HFFc6 (cell line): Measurements from ENCODE around the gene CALHM1. TPM values are rescaled to one million over a fixed set of nuclear protein-coding genes. Genes with fewer than 3 reads are reported as not detected.

ENCODE experiments used
- DNase-seq: peaks from one replicate; pipeline ENCODE4 v3.0.0-alpha.2; 2018
- H3K27ac Mint-ChIP-seq: 2 replicates; pipeline ENCODE4 v1.8.0; 2020; ENCODE audit warnings: mild to moderate bottlenecking, mixed read lengths
- H3K27me3 Mint-ChIP-seq: 2 replicates; pipeline ENCODE4 v1.8.0; 2021; ENCODE audit warnings: mild to moderate bottlenecking, moderate library complexity, mixed read lengths; ENCODE audit not compliant: insufficient read depth
- H3K36me3 Mint-ChIP-seq: 2 replicates; pipeline ENCODE4 v1.8.0; 2021; ENCODE audit warnings: low read depth, mixed read lengths
- H3K4me1 Mint-ChIP-seq: 2 replicates; pipeline ENCODE4 v1.8.0; 2020; ENCODE audit warnings: low read depth, mixed read lengths
- H3K4me3 Mint-ChIP-seq: 2 replicates; pipeline ENCODE4 v1.8.0; 2020; ENCODE audit warnings: mild to moderate bottlenecking, moderate library complexity, mixed read lengths
- H3K9me3 Mint-ChIP-seq: 2 replicates; pipeline ENCODE4 v1.8.0; 2020; ENCODE audit warnings: mild to moderate bottlenecking, mixed read lengths
- CTCF ChIP-seq: fragments of 200-600 bp; sonication (generic); IDR thresholded peaks from 2 replicates; pipeline ENCODE4 v1.5.0; 2021; ENCODE audit warnings: antibody characterized with exemption, mild to moderate bottlenecking
- total RNA-seq, 6 experiments: library from RNA; stranded (reverse); fragmentation: NEBNext Ultra II Directional; extraction: Animal tissue kit (Norgen Biotek cat#: 25700); gene quantifications; 2 replicates in 1 of 6; 3 replicates in 5 of 6; pipeline ENCODE4 v1.2.3, GENCODE V29; 2021

The CALHM1 gene
- total RNA-seq, 6 experiments from 2014 or later, result not detected

- peaks cover 2% of the 10 kb centered on the region; the same call in 1 of the 2 replicates for H3K27me3 Mint-ChIP-seq
- no peaks in the 10 kb centered on the region for H3K9me3 Mint-ChIP-seq
- peaks cover 31% of the 10 kb centered on the region for H3K36me3 Mint-ChIP-seq
- H3K27ac Mint-ChIP-seq, result no peak overlapping the region
- no peak for TF ChIP-seq CTCF
- DNase-seq, result no peak
- H3K4me3 Mint-ChIP-seq, result no peak overlapping the region
- no peaks in the 10 kb centered on the region for H3K4me1 Mint-ChIP-seq
Observed at GRCh38 chr10:103415581-103415980, 43.1 kb downstream of the CALHM1 start.

GRCh38 chr10:103413564-103413963 is 45.1 kb downstream of the CALHM1 start:
- Mint-ChIP-seq H3K4me3 (no peak overlapping the region), H3K4me1 (no peaks in the 10 kb centered on the region), H3K36me3 (peaks cover 31% of the 10 kb centered on the region), H3K27me3 (peaks cover 2% of the 10 kb centered on the region; the same call in 1 of the 2 replicates), H3K9me3 (no peaks in the 10 kb centered on the region), H3K27ac (no peak overlapping the region)
- no peak for TF ChIP-seq CTCF
- no peak for DNase-seq

Other genes starting within 250 kb of the CALHM1 start
- gene RPEL1, start 213.0 kb downstream of the CALHM1 start, total RNA-seq, result under 1 TPM in 1 of 6 experiments, not detected in 5; 0.14 TPM
- 1 to 10 TPM in 2 of 6 experiments, under 1 TPM in 3, not detected in 1; 0.06 to 1.3 (median 0.10) TPM for gene INA, start 181.8 kb downstream of the CALHM1 start, total RNA-seq
- 1 to 10 TPM; 7.4 to 9.2 (median 8.4) TPM for gene PCGF6, start 107.8 kb downstream of the CALHM1 start, total RNA-seq
- gene TAF5, start 90.9 kb downstream of the CALHM1 start, total RNA-seq, result 1 to 10 TPM; 2.7 to 4.0 (median 3.8) TPM
- 100 to 1,000 TPM; 397 to 452 (median 442) TPM for gene ATP5MK, start 62.4 kb downstream of the CALHM1 start, total RNA-seq
- 10 to 100 TPM; 30.8 to 38.4 (median 32.1) TPM for gene PDCD11, start 62.3 kb downstream of the CALHM1 start, total RNA-seq
- 10 to 100 TPM; 41.0 to 46.0 (median 45.1) TPM for gene CALHM2, start 6.5 kb downstream of the CALHM1 start, total RNA-seq
- gene CALHM3, start 20.3 kb upstream of the CALHM1 start, total RNA-seq, result under 1 TPM in 1 of 6 experiments, not detected in 5; 0.09 TPM
- gene NEURL1, start 34.8 kb upstream of the CALHM1 start, total RNA-seq, result under 1 TPM; 0.06 to 0.46 (median 0.27) TPM